Testis (tissue), 2 donors: Measurements from ENCODE around the gene COASY.

ENCODE experiments used
- POLR2A ChIP-seq: fragments of 450-650 bp; IDR thresholded peaks from one replicate; pipeline ENCODE4 v1.6.1; 2017; ENCODE audit warnings: antibody characterized with exemption, mild to moderate bottlenecking, moderate library complexity
- TF ChIP-seq, protein P1 (sequence below), 3 experiments: fragments of 450-650 bp in 2 of 3; fragments of 200-600 bp in 1 of 3; sonication (generic) in 1 of 3; IDR thresholded peaks; one replicate each; pipeline ENCODE4 v1.5.1; 2016 to 2019; ENCODE audit warnings: antibody characterized with exemption in 3 of 3, mild to moderate bottlenecking in 2 of 3, moderate library complexity in 1 of 3

DNA sequence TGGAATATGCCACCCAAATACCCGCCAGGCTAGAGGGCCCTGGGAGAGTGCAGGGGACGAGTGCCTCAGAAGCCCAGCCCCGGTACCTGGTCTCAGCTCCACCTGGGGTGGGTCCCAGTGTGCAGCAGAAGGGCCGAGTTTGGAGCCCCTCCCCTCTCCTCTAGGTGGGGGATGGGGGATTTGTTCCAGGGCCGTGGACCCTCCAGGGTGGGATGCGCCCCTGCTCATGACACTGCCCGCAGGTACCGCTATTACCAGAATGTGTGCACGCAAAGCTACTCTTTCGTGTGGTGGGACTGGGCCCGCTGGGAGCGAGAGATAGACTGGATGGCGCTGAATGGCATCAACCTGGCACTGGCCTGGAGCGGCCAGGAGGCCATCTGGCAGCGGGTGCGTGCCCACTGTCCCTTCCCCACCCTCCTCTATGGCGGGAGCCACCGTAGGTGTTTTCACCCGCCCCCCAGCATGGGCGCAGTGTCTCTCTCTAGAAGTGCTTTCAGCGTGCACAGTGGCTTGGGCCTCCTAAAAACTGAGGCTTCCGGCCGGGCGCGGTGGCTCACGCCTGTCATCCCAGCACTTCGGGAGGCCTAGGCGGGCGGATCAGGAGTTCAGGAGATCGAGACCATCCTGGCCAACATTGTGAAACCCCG lies 24.7 kb upstream of the COASY start:
- TF ChIP-seq, protein P1, sequence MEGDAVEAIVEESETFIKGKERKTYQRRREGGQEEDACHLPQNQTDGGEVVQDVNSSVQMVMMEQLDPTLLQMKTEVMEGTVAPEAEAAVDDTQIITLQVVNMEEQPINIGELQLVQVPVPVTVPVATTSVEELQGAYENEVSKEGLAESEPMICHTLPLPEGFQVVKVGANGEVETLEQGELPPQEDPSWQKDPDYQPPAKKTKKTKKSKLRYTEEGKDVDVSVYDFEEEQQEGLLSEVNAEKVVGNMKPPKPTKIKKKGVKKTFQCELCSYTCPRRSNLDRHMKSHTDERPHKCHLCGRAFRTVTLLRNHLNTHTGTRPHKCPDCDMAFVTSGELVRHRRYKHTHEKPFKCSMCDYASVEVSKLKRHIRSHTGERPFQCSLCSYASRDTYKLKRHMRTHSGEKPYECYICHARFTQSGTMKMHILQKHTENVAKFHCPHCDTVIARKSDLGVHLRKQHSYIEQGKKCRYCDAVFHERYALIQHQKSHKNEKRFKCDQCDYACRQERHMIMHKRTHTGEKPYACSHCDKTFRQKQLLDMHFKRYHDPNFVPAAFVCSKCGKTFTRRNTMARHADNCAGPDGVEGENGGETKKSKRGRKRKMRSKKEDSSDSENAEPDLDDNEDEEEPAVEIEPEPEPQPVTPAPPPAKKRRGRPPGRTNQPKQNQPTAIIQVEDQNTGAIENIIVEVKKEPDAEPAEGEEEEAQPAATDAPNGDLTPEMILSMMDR (IDR thresholded peaks at IDR 0.05), result no peak
- TF ChIP-seq POLR2A, result no peak
